GM19193 (cell line): ENCODE data around the gene DCLK2.

Experiments used
- POLR2A ChIP-seq: IDR thresholded peaks from 4 replicates; pipeline ENCODE4 v1.6.1; 2011; ENCODE audit not compliant: insufficient read depth, insufficient read length; ENCODE audit errors: extremely low read depth

DCLK2 gene

GRCh38 chr4:150078041-150078578, at the start of gene DCLK2:
DCLK2 (plus strand) TSS chr4:150078445; CDS start chr4:150079028, 583 bp downstream.
- TF ChIP-seq POLR2A = no peak

- TF ChIP-seq POLR2A = no peak
These were observed 45.7 kb upstream of the DCLK2 start for GRCh38 chr4:150032541-150032940.

- TF ChIP-seq POLR2A = no peak
These were observed 45.2 kb upstream of the DCLK2 start for GRCh38 chr4:150033081-150033480.

- no peak for TF ChIP-seq POLR2A
These were observed 44.3 kb upstream of the DCLK2 start for GRCh38 chr4:150033901-150034300.

GRCh38 chr4:150037251-150037856, 40.9 kb upstream of the DCLK2 start:
- TF ChIP-seq POLR2A = no peak

GRCh38 chr4:150038335-150039076, 39.7 kb upstream of the DCLK2 start:
- TF ChIP-seq POLR2A = no peak

GRCh38 chr4:150039274-150040127, 38.7 kb upstream of the DCLK2 start:
- no peak for TF ChIP-seq POLR2A

GRCh38 chr4:150044517-150044916, 33.7 kb upstream of the DCLK2 start:
- TF ChIP-seq POLR2A = no peak

- no peak for TF ChIP-seq POLR2A
These were observed 32.8 kb upstream of the DCLK2 start for GRCh38 chr4:150045410-150045809.

GRCh38 chr4:150046728-150047217, 31.5 kb upstream of the DCLK2 start:
- TF ChIP-seq POLR2A = no peak

- TF ChIP-seq POLR2A = no peak
These were observed 30.7 kb upstream of the DCLK2 start for GRCh38 chr4:150047546-150047945.

GRCh38 chr4:150049682-150050081, 28.6 kb upstream of the DCLK2 start:
- no peak for TF ChIP-seq POLR2A

- no peak for TF ChIP-seq POLR2A
These were observed 27.7 kb upstream of the DCLK2 start for GRCh38 chr4:150050566-150050965.

- no peak for TF ChIP-seq POLR2A
These were observed 27.1 kb upstream of the DCLK2 start for GRCh38 chr4:150051111-150051510.

GRCh38 chr4:150055467-150055866, 22.8 kb upstream of the DCLK2 start:
- TF ChIP-seq POLR2A = no peak

GRCh38 chr4:150056569-150056968, 21.7 kb upstream of the DCLK2 start:
- TF ChIP-seq POLR2A = no peak
